GM19099 (cell line): Measurements from ENCODE around the gene RAB36.

Source experiments
- POLR2A ChIP-seq: IDR thresholded peaks from 3 replicates; pipeline ENCODE4 v1.6.1; 2011; ENCODE audit warnings: low read depth; ENCODE audit not compliant: insufficient read length; ENCODE audit errors: extremely low read depth

Gene RAB36

DNA sequence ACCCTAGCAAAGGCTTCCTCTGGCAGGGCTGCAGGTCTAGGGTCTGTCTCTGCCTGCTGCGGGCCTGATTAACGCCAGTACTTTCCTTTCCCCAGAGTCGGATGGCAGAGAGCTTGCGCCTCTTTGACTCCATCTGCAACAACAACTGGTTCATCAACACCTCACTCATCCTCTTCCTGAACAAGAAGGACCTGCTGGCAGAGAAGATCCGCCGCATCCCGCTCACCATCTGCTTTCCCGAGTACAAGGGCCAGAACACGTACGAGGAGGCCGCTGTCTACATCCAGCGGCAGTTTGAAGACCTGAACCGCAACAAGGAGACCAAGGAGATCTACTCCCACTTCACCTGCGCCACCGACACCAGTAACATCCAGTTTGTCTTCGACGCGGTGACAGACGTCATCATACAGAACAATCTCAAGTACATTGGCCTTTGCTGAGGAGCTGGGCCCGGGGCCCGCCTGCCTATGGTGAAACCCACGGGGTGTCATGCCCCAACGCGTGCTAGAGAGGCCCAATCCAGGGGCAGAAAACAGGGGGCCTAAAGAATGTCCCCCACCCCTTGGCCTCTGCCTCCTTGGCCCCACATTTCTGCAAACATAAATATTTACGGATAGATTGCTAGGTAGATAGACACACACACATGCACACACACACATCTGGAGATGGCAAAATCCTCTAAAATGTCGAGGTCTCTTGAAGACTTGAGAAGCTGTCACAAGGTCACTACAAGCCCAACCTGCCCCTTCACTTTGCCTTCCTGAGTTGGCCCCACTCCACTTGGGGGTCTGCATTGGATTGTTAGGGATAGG, 22.1 kb upstream of the RAB36 start:
- TF ChIP-seq POLR2A: no peak

DNA sequence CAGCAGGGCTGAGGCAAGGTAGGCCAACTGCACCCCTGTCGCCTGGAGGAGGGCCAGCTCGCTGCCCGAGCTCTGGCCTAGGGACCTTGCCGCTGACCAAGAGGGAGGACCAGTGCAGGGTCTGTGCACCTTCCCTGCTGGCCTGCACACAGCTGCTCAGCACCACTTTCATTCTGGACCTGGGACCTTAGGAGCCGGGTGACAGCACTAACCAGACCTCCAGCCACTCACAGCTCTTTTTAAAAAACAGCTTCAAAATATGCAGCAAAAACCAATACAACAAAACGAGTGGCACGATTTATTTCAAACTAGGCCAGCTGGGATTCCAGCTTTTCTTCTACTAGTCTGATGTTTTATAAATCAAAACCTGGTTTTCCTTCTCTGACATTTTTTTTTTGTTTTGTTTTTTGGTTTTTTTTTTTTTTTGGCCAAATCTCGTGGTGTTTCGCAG, 21.4 kb upstream of the RAB36 start:
- no peak for TF ChIP-seq POLR2A

DNA sequence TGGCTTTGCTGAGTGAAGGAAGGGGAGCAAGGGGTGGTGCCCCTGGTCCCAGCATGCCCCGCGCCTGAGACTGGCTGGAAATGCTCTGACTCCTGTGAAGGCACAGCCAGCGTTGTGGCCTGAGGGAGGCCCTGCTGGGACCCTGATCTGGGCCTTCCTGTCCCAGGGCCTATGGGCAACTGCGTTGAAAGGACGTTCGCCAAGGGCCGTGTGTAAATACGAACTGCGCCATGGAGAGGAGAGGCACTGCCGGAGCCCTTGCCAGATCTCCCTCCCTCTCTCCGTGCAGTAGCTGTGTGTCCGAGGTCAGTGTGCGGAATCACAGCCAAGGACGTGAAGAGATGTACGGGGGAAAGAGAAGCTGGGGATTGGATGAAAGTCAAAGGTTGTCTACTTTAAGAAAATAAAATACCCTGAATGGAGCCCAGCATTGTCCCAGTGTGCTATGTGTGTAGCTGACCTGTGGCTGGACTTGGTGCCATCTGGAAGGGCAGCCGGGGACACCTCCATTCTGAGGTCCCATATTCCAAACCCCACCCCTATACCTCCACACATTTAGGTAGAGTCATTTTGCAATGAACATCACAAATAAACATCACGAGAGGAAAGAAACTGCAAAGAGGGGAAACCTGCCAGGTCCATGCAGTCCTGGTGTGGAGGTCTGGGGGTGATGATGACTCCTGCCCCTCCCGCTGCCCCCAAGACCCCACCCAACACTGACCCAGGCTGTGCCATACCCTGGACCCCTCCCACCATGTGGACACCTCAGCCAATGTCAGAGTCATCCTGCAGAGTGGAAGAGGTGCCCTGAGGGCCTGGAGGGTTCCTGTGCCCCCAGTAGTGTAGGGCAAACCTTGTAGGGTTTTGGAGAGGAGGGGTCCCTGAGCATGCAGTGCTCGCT, 20.4 kb upstream of the RAB36 start:
- no peak for TF ChIP-seq POLR2A

DNA sequence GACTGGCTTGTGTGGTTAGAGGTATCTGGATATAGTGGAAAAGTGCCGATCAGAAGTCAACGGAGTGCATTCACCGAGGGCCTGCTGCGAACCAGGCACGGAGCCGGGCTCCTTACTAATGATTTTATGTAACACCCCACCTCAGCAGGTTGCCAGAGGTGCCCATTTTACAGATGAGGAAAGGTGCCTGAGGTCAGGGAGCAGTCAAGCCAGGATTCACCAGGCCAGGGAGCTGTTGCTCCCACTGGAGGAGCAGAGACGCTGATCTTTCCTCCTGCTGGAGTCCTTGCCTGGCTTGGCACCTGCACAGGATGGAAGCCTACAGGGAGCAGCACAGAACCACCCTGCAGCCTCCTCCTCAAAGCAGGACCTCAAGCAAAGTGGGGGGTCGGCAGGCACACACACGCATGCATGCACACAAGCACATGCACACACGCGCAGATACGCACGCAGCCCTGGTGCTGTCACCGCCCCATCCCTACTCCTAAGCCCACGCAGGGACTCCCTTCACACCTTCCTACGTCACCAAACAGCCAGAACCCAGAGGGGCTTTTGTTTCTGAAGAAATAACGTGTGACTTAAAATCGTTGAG, 19.7 kb upstream of the RAB36 start:
- no peak for TF ChIP-seq POLR2A

DNA sequence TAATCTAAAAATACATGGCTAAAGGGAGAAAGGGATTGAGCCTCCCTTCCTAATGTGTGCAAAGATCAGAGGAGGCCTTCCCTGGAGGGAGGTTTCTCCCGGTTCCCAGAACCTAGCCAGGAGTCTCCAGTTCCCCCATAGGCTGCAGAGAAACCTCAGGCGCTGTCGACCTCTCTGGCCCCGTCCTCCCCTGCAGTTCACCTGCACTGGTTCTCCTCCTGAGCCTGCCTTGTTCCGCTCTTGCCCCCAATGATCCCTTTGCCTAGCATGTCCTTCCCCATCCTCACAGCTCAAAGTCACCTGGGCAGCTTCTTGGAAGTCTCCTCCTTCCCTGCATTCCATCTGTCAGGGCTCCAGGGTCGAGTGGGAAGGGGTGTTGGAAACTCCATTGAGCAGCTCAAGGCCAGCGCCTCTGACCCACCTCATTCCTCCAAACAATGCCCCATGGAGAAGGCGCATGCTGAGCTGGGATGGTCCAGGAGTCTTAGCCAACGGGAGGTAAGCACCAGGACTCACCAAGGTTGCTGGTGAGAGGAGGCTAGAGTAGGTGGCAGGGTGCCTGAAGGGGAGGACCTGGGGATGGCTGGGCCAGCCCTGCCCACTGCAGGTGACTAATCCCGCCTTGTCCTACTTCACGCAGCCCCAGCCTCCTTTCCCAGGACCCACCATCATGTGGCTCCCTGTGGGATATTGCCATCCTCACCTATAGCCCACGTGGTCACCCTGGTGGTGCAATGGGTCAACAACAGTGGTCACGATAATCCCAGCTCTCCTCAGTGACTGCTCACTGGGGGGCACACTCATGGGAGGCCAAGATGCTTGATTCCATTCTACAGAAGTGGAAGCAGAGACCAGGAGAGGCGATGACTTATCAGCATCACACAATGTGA, 18.9 kb upstream of the RAB36 start:
- TF ChIP-seq POLR2A: no peak

DNA sequence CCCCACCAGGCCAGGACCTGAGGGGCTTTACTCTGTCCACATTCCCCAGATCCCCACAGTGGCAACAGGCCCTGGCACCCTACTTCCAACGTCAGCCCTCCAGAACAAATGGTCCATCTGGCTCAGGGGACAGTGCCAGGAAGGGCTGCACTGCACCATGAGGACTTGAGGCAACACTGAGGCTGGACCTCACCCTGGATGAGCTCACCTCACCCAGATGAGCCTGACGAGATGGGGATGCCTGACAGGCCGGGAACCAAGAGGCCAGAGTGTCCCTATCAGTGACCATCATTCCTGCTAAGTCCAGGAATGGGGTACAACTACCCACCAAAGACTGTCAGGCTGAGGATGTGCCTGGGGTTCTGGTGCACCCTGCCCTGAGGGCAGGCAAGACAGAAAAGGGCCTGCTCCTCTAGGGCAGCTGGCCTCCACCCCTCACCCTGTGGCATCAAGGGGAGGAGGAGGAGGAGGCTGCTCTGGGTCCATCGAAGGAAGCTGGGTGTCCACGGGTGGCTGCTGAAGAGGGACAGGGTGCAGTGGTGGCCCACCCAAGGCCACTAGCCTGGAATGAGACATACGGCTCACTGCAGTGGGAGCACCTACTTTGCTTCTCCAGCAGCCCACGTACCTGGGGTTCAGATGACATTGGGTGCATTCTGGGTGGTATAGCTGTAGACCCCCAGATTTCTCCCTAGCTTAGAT, 18.1 kb upstream of the RAB36 start:
- no peak for TF ChIP-seq POLR2A

DNA sequence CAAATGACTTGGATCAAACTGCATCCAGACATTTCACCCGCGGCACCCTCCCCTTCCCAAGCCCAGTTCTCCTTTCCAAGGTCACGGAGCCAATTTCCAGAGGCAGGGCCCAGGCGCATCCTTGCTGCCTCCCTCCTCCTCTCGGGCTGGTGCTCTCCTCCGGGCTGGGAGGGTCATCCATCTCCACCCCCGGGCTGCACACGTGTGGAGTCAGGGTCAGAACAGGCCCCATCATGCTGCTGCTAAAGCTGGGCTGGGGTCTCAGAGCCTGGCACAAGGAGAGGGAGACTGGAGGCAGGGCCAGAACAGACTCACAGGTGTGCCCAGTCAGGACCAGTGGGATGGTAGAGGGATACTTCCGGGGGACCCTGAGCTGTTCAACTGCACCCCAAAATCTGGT, 17.5 kb upstream of the RAB36 start:
- TF ChIP-seq POLR2A: no peak

DNA sequence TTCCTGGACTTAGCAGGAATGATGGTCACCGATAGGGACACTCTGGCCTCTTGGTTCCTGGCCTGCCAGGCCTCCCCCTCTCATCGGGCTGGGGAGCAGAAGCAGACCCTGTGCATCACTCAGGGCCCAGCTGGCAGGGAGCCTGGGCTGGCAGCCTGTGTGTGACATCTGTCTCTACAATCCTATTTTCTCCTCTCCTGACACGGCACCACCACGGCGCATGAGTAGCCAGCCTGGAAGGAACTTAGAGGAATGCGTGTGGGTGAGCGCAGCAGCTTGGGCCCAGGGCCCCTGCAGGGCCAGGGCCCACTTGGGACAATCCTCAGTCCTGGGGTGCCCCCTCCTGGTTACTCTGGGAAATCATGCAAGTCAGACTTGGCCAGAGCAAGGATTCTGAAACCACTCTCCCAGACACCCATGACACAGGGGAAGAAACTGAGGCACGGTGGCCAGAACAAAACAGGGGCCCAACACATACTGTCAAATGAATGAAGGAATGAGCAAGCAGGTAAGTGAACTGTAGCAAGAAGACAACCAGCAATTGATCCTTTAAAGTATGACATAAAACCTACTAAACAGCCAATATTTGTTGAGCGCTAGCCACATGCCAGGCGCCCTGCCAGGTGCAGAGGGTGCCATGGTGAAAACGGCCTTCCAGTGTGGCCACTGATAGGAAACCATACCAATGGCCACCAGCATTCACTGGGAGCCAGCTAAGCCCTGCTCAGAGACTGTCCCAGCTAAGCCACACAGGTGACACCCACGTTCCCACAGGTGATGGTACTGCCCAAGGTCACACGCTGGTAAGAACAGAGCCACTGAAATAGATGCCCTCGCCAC, 16.8 kb upstream of the RAB36 start:
- no peak for TF ChIP-seq POLR2A

DNA sequence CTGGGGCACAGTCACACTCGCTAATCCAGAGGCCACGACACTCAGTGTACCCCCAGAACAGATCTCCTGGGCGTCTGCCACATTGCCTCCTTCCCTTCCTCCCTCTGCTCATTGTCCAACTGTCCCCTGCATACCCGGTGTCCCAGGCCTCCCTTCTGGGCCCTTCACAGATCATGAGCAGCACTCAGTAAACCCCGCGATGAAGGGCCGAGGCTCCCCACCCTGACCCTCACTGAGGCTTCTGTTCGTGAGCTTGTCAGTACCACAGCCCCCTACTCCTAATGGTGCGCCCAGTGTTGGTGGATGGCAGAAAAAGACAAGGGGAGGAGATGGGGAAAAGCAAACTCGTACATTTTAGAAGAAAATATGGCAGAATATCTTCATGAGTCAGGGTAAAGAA, 16.1 kb upstream of the RAB36 start:
- no peak for TF ChIP-seq POLR2A

DNA sequence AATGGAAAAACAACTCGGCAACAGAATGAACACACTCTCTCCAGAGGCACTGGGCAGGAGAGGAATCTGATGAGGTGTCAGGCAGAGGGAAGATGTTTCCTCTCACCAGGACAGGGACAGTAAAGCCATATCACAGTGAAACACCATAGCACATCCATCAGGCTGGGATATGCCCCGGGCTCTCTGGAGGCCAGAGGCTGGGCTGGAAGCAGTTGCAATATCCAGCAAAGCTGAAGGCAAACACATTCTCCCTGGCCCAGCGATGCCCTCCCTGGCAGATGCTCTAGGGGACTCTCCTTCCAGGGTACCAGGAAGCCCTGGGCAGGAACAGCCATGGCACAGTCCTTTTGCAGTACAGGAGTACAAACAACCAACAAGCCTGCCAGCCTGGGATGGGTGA, 14.6 kb upstream of the RAB36 start:
- TF ChIP-seq POLR2A: no peak

DNA sequence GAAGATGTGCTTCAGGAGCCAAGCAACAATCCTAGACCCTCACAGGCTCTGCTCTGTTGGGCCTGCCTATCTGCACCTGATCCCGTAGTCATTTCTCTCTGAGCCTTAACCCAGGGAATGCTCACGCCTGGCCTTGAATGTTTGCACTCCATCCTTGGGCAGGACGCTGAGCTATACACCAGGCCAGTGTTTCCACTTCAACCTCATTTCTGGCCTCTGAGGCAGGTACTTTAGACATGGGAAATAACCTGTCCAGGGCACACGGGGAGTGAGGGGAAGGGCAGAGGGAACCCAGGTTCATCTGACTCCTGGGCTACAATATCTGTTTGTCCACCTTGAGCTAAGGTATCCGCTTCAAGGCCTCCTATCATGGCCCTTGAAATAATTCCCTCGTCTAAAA, 13.3 kb upstream of the RAB36 start:
- TF ChIP-seq POLR2A: no peak

DNA sequence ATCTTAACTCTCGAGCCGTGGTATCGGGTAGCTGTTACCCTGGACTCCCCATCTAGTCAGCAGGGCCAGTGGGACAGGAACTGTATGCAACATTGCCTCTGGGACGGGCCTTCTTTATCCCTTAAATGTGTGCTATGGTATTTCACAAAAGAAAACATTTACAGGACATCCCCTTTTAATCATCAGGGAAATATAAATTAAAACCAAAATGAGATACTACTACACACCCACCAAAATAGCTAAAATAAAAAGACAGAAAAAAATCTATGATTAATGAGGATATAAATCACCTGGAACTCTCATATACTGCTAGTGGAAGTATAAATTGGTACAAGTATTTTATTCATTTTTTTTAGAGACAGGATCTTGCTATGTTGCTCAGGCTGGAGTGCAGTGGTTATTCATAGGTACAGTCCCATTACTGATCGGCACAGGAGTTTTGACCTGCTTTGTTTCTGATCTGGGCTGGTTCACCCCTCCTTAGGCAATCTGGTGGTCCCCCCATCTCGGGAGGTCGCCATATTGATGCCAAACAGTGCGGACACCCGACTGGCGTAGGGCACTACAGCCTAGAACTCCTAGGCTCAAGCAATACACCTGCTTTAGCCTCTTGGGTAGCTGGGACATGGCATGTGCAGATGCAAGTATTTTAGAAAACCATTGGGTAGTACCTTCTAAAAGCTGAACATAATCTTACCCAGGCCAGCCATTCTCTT, 12.7 kb upstream of the RAB36 start:
- TF ChIP-seq POLR2A: no peak
